ENCODE data around the gene ZNF331.

Gene ZNF331

DNA sequence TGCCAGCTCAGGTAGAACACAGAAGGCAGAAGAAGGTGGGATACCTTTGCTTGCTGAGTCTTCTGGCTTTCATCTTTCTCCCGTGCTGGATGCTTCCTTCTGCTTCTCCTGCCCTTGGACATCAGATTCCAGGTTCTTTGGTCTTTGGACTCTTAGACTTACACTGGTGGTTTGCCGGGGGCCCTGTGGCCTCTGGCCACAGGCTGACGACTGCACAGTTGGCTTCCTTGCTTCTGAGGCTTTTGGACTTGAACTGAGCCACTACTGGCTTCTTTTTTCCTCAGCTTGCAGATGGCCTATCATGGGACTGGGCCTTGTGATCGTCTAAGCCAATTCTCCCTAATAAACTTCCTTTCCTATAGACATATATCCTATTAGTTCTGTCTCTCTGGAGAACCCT, 19.8 kb upstream of the ZNF331 start:
- Histone ChIP-seq H2AK5ac (ENCODE audit: low read length) (no peak overlapping the region), H2BK5ac (ENCODE audit: low read length) (no peak overlapping the region), H4K5ac (ENCODE audit: low read length) (no peak overlapping the region), H3K23ac (ENCODE audit: low read length) (no peak overlapping the region), H3K79me1 (ENCODE audit: low read length) (peaks cover 9% of the 10 kb centered on the region), H3K27me3 (ENCODE audit: insufficient read depth, low read length, poor library complexity) (no peaks in the 10 kb centered on the region), H3K27ac (ENCODE audit: low read depth, low read length) (no peak overlapping the region), H3K36me3 (ENCODE audit: control insufficient read depth, insufficient read depth, low read length) (no peaks in the 10 kb centered on the region), H2BK15ac (replicated peaks; ENCODE audit: low read depth) (no peak overlapping the region), H3K9ac (ENCODE audit: low read length) (no peak overlapping the region), H3K18ac (ENCODE audit: low read length) (no peak overlapping the region), H3K56ac (ENCODE audit: low read length) (no peak overlapping the region), H2BK120ac (ENCODE audit: low read depth, low read length) (no peak overlapping the region), H3K4ac (ENCODE audit: low read depth, low read length) (no peak overlapping the region), H3K79me2 (ENCODE audit: control insufficient read depth, insufficient read depth, low read length) (peaks cover 16% of the 10 kb centered on the region), H3K4me3 (ENCODE audit: low read length) (no peak overlapping the region), H3K4me2 (ENCODE audit: low read length) (no peak overlapping the region), H3K4me1 (ENCODE audit: control insufficient read depth, low read depth, low read length) (peaks cover 2% of the 10 kb centered on the region), H4K8ac (ENCODE audit: low read depth, low read length) (no peak overlapping the region)
- DNase-seq, result no peak
- WGBS (ENCODE audit: extremely low coverage, insufficient coverage, low lambda C conversion rate), result no CpG with 5 or more reads among the region's 4 CpGs

DNA sequence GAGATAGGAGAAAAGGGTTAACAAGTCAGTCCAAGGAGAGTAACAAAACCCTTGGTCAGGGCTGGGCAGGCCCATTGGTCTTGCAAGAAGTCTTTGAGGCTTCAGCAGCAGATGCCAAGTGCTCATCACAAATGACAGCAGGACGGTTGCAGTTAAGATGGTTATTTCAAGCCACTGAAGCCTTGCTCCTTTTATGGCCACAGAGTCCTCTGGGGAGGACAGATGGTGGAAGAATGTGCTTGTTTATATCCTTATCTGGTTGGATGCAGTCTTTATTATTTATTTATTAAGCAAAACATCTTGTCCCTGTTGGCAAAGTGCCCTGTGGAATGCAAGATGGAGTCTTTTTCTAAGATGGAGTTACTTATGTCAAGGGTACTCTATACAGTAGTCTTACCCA, 19.2 kb upstream of the ZNF331 start:
- Histone ChIP-seq H3K4me2 (ENCODE audit: low read length) (no peak overlapping the region), H3K27me3 (ENCODE audit: insufficient read depth, low read length, poor library complexity) (no peaks in the 10 kb centered on the region), H3K27ac (ENCODE audit: low read depth, low read length) (no peak overlapping the region), H2AK5ac (ENCODE audit: low read length) (no peak overlapping the region), H2BK5ac (ENCODE audit: low read length) (no peak overlapping the region), H3K4me3 (ENCODE audit: low read length) (no peak overlapping the region), H4K5ac (ENCODE audit: low read length) (no peak overlapping the region), H4K8ac (ENCODE audit: low read depth, low read length) (no peak overlapping the region), H3K4me1 (ENCODE audit: control insufficient read depth, low read depth, low read length) (peaks cover 2% of the 10 kb centered on the region), H3K9ac (ENCODE audit: low read length) (no peak overlapping the region), H3K23ac (ENCODE audit: low read length) (no peak overlapping the region), H3K56ac (ENCODE audit: low read length) (no peak overlapping the region), H3K79me2 (ENCODE audit: control insufficient read depth, insufficient read depth, low read length) (peaks cover 17% of the 10 kb centered on the region), H2BK15ac (replicated peaks; ENCODE audit: low read depth) (no peak overlapping the region), H2BK120ac (ENCODE audit: low read depth, low read length) (no peak overlapping the region), H3K18ac (ENCODE audit: low read length) (no peak overlapping the region), H3K79me1 (ENCODE audit: low read length) (peaks cover 9% of the 10 kb centered on the region), H3K36me3 (ENCODE audit: control insufficient read depth, insufficient read depth, low read length) (no peaks in the 10 kb centered on the region), H3K4ac (ENCODE audit: low read depth, low read length) (no peak overlapping the region)
- no CpG with 5 or more reads among the region's 1 CpG for whole genome bisulfite sequencing (ENCODE audit: extremely low coverage, insufficient coverage, low lambda C conversion rate)
- DNase-seq, result no peak

DNA sequence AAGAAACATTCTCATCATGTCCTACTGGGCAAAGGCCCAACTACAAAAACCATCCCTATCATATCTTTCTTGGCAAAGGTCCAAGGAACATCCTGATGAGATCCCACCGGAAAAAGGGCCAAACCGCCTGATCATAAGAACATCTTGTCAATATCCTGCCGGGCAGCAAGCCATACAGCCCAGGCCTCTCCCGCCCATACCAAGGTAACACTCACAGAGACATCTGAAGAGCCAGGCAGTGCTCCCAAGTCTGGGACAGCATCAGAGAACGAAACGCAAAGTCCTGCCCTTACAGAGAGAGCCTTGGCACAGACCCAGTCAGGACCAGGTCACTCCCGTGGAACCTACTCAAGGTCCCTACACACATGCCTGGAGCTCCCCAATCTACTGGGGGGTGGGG, 18.5 kb upstream of the ZNF331 start:
- no peak overlapping the region for H2BK15ac ChIP-seq (replicated peaks; ENCODE audit: low read depth)

DNA sequence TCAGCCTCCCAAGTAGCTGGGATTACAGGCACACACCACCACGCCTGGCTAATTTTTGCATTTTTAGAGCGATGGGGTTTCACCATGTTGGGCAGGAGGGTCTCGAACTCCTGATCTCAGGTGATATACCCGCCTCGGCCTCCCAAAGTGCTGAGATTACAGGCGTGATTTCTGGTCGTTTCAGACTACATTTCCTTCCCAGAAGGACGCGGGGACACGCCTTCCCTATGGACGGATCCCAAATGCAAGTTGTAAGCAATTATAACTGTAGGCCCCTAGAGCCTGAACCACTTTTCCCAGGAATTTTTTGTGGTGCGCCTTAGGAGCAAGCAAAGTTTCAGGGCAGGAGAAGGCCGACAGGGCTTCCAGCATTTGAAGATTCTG, 17.8 kb upstream of the ZNF331 start:
- H2AK5ac ChIP-seq (ENCODE audit: low read length), result no peak overlapping the region
- H2BK15ac ChIP-seq (replicated peaks; ENCODE audit: low read depth), result no peak overlapping the region
- H3K4me1 ChIP-seq (ENCODE audit: control insufficient read depth, low read depth, low read length), result peaks cover 2% of the 10 kb centered on the region
- no peak overlapping the region for H3K23ac ChIP-seq (ENCODE audit: low read length)
- H3K56ac ChIP-seq (ENCODE audit: low read length), result peak overlapping the region; percentile 4
- no peaks in the 10 kb centered on the region for H3K27me3 ChIP-seq (ENCODE audit: insufficient read depth, low read length, poor library complexity)
- H2BK5ac ChIP-seq (ENCODE audit: low read length), result no peak overlapping the region
- H3K4me3 ChIP-seq (ENCODE audit: low read length), result no peak overlapping the region
- H3K79me2 ChIP-seq (ENCODE audit: control insufficient read depth, insufficient read depth, low read length), result peaks cover 18% of the 10 kb centered on the region
- WGBS (ENCODE audit: extremely low coverage, insufficient coverage, low lambda C conversion rate), result no CpG with 5 or more reads among the region's 13 CpGs
- peak overlapping the region; percentile 62 for H3K4ac ChIP-seq (ENCODE audit: low read depth, low read length)
- H3K4me2 ChIP-seq (ENCODE audit: low read length), result peak overlapping the region; percentile 6
- H4K5ac ChIP-seq (ENCODE audit: low read length), result no peak overlapping the region
- no peak overlapping the region for H2BK120ac ChIP-seq (ENCODE audit: low read depth, low read length)
- H3K79me1 ChIP-seq (ENCODE audit: low read length), result peaks cover 9% of the 10 kb centered on the region
- peak overlapping the region; percentile 91 for H4K8ac ChIP-seq (ENCODE audit: low read depth, low read length)
- peak overlapping the region; percentile 56 for H3K27ac ChIP-seq (ENCODE audit: low read depth, low read length)
- H3K18ac ChIP-seq (ENCODE audit: low read length), result peak overlapping the region; percentile 78
- peak overlapping the region; percentile 65 for H3K9ac ChIP-seq (ENCODE audit: low read length)
- H3K36me3 ChIP-seq (ENCODE audit: control insufficient read depth, insufficient read depth, low read length), result no peaks in the 10 kb centered on the region
- DNase-seq, result no peak

More for the DNA sequence above, 18.5 kb upstream of the ZNF331 start:
- Histone ChIP-seq H3K36me3 (ENCODE audit: control insufficient read depth, insufficient read depth, low read length) (no peaks in the 10 kb centered on the region), H3K9ac (ENCODE audit: low read length) (no peak overlapping the region), H2BK5ac (ENCODE audit: low read length) (no peak overlapping the region), H2AK5ac (ENCODE audit: low read length) (no peak overlapping the region), H3K79me2 (ENCODE audit: control insufficient read depth, insufficient read depth, low read length) (peaks cover 18% of the 10 kb centered on the region), H3K4me1 (ENCODE audit: control insufficient read depth, low read depth, low read length) (peaks cover 2% of the 10 kb centered on the region), H3K27me3 (ENCODE audit: insufficient read depth, low read length, poor library complexity) (no peaks in the 10 kb centered on the region), H3K79me1 (ENCODE audit: low read length) (peaks cover 9% of the 10 kb centered on the region), H3K4me3 (ENCODE audit: low read length) (no peak overlapping the region), H4K5ac (ENCODE audit: low read length) (no peak overlapping the region), H3K4ac (ENCODE audit: low read depth, low read length) (no peak overlapping the region), H2BK120ac (ENCODE audit: low read depth, low read length) (no peak overlapping the region), H3K18ac (ENCODE audit: low read length) (no peak overlapping the region), H3K23ac (ENCODE audit: low read length) (no peak overlapping the region), H3K27ac (ENCODE audit: low read depth, low read length) (no peak overlapping the region), H3K4me2 (ENCODE audit: low read length) (no peak overlapping the region), H4K8ac (ENCODE audit: low read depth, low read length) (no peak overlapping the region), H3K56ac (ENCODE audit: low read length) (no peak overlapping the region)
- DNase-seq, result no peak
- no CpG with 5 or more reads among the region's 7 CpGs for WGBS (ENCODE audit: extremely low coverage, insufficient coverage, low lambda C conversion rate)

DNA sequence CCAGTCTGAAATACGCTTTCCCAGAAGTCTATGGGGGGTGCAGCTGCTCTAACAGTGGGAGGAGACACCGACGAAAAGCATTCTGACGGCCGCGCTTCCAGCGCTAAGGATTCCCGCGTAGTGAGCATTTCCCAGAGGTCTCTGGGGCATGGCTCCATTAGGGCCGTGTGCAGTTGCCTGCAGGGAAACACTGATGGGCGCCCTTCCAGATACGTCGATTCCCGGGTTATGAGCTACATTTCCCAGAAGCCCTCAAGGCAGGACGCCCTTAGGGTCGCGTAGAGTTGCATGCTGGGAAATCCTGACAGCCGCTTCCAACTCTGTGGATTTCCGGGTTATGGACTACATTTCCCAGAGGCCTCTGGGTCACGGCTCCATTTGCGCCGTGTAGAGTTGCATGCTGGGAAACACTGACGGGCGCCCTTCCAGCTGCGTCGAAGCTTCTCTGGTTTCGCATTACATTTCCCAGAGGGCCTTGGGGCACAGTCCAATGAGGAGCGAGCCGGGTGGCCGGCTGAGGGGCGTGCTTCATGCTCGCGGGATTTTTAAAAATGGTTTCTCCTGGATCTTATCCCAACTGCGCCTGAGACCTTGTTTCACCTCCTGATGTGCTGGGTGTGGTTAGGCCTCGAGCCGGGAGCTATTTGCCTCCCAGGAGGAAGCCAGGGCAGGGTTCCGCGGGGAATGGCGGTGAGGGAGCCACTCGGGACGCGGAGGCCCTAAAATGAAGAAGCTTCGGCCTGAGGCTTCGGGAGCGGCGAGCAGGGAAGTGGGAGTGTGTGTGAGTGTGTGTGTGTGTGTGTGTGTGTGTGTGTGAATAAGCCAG, 17.2 kb upstream of the ZNF331 start:
- H3K9ac ChIP-seq (ENCODE audit: low read length), result peak overlapping the region; percentile 99
- H3K27me3 ChIP-seq (ENCODE audit: insufficient read depth, low read length, poor library complexity), result no peaks in the 10 kb centered on the region
- H2AK5ac ChIP-seq (ENCODE audit: low read length), result no peak overlapping the region
- peaks cover 18% of the 10 kb centered on the region for H3K79me2 ChIP-seq (ENCODE audit: control insufficient read depth, insufficient read depth, low read length)
- peak overlapping the region; percentile 78 for H3K18ac ChIP-seq (ENCODE audit: low read length)
- no peaks in the 10 kb centered on the region for H3K36me3 ChIP-seq (ENCODE audit: control insufficient read depth, insufficient read depth, low read length)
- no peak overlapping the region for H2BK120ac ChIP-seq (ENCODE audit: low read depth, low read length)
- peak overlapping the region; percentile 100 for H3K56ac ChIP-seq (ENCODE audit: low read length)
- peak overlapping the region; percentile 45 for H3K23ac ChIP-seq (ENCODE audit: low read length)
- peak overlapping the region; percentile 56 for H3K27ac ChIP-seq (ENCODE audit: low read depth, low read length)
- peak overlapping the region; percentile 66 for H3K4ac ChIP-seq (ENCODE audit: low read depth, low read length)
- no CpG with 5 or more reads among the region's 46 CpGs for WGBS (ENCODE audit: extremely low coverage, insufficient coverage, low lambda C conversion rate)
- H2BK5ac ChIP-seq (ENCODE audit: low read length), result peak overlapping the region; percentile 89
- H4K8ac ChIP-seq (ENCODE audit: low read depth, low read length), result peak overlapping the region; percentile 91
- H4K5ac ChIP-seq (ENCODE audit: low read length), result no peak overlapping the region
- peak overlapping the region; percentile 99 for H3K4me3 ChIP-seq (ENCODE audit: low read length)
- DNase-seq, result peak; percentile 100
- H3K4me1 ChIP-seq (ENCODE audit: control insufficient read depth, low read depth, low read length), result peaks cover 2% of the 10 kb centered on the region
- H3K4me2 ChIP-seq (ENCODE audit: low read length), result peak overlapping the region; percentile 94
- H2BK15ac ChIP-seq (replicated peaks; ENCODE audit: low read depth), result no peak overlapping the region
- peaks cover 9% of the 10 kb centered on the region for H3K79me1 ChIP-seq (ENCODE audit: low read length)

Data from mesendoderm (in vitro differentiated cells).